GM12878 (cell line): ENCODE results near the gene PARP6. TPM values are rescaled to one million over a fixed set of nuclear protein-coding genes. Genes with fewer than 3 reads are reported as not detected.

Experiments
- ATAC-seq: fragments of 200-7000 bp; cut with Tn5 transposase; 3 replicates; pipeline ENCODE4 v1.9.1; 2020; ENCODE audit warnings: mild to moderate bottlenecking, moderate library complexity
- BruUV-seq: library from RNA; stranded (reverse); fragments of 400-500 nt; replicated peaks from 2 replicates; lab custom pipeline; 2021; lab: Mats Ljungman, UMichigan
- CTCF ChIA-PET: fragments of 300-600 bp; sonication (Branson Sonifier 250); formaldehyde crosslinking; extraction: SDS; loops from one replicate; lab custom pipeline; 2021; ENCODE audit warnings: inconsistent platforms; lab: Yijun Ruan, JAX
- POLR2A ChIA-PET: fragments of 350-600 bp; formaldehyde crosslinking; extraction: SDS; loops from one replicate; lab custom pipeline; 2021; ENCODE audit warnings: inconsistent platforms; lab: Charles Lee
- RAD21 ChIA-PET: fragments of 300-600 bp; sonication (Branson Sonifier 250); formaldehyde crosslinking; loops from one replicate; lab custom pipeline; 2023; ENCODE audit warnings: antibody characterized with exemption; ENCODE audit not compliant: unreplicated experiment; lab: Charles Lee
- SMC1A ChIA-PET: fragments of 300-600 bp; sonication (Branson Sonifier 250); formaldehyde crosslinking; loops from one replicate; lab custom pipeline; 2023; ENCODE audit not compliant: unreplicated experiment, uncharacterized antibody; lab: Charles Lee
- DNase-seq: peaks from one replicate; pipeline ENCODE4 v3.0.0-alpha.2; 2011; ENCODE audit warnings: low read depth, low spot score
- FAIRE-seq: peaks from 3 replicates; lab custom pipeline; 2011; peaks lifted over from hg19 to GRCh38; lab: Jason Lieb, UNC
- H2AFZ ChIP-seq: 2 replicates; pipeline ENCODE4 v1.6.0; 2011; ENCODE audit warnings: low read depth, low read length, control low read depth; ENCODE audit not compliant: control insufficient read depth
- H3K27ac ChIP-seq: 2 replicates; pipeline ENCODE4 v1.5.1; 2011; ENCODE audit warnings: control low read depth; ENCODE audit not compliant: control insufficient read depth, insufficient read depth
- H3K27me3 ChIP-seq, 2 experiments: replicated peaks in 1 of 2; 2 replicates each; pipeline versions ENCODE4 v1.6.0 to v1.6.1; 2011; ENCODE audit warnings: low read length in 1 of 2; ENCODE audit not compliant: control insufficient read depth in 2 of 2, insufficient read depth in 2 of 2
- H3K36me3 ChIP-seq, 2 experiments: 2 replicates each; pipeline ENCODE4 v1.5.1; 2011; ENCODE audit warnings: low read length in 1 of 2; ENCODE audit not compliant: control insufficient read depth in 2 of 2, insufficient read depth in 2 of 2
- H3K4me1 ChIP-seq: 2 replicates; pipeline ENCODE4 v1.6.1; 2011; ENCODE audit warnings: mild to moderate bottlenecking, low read length, moderate library complexity, mixed read lengths; ENCODE audit not compliant: control insufficient read depth, insufficient read depth
- H3K4me2 ChIP-seq: 2 replicates; pipeline ENCODE4 v1.6.0; 2011; ENCODE audit warnings: control low read depth; ENCODE audit not compliant: control insufficient read depth, insufficient read depth
- H3K4me3 ChIP-seq: fragments of 200-600 bp; sonication (generic); 2 replicates; pipeline ENCODE4 v1.5.1; 2016
- H3K79me2 ChIP-seq: 2 replicates; pipeline ENCODE4 v1.6.0; 2011; ENCODE audit warnings: low read length; ENCODE audit not compliant: control insufficient read depth, insufficient read depth
- H3K9ac ChIP-seq: 2 replicates; pipeline ENCODE4 v1.8.0; 2011; ENCODE audit warnings: low read length, control low read depth, mixed read lengths; ENCODE audit not compliant: control insufficient read depth, insufficient read depth
- H3K9me3 ChIP-seq: replicated peaks from 3 replicates; pipeline ENCODE4 v1.5.1; 2011; ENCODE audit warnings: mild to moderate bottlenecking, low read length; ENCODE audit not compliant: control insufficient read depth, insufficient read depth
- H4K20me1 ChIP-seq: 2 replicates; pipeline ENCODE4 v1.6.0; 2011; ENCODE audit not compliant: control insufficient read depth, insufficient read depth
- ATF7 ChIP-seq: fragments of 450-650 bp; IDR thresholded peaks from 2 replicates; pipeline ENCODE4 v1.6.1; 2016; ENCODE audit warnings: low read depth, mild to moderate bottlenecking
- BHLHE40 ChIP-seq, 2 experiments: fragments of 450-650 bp in 1 of 2; IDR thresholded peaks; 2 replicates each; pipeline ENCODE4 v1.6.1; 2011 to 2017; ENCODE audit warnings: low read depth in 2 of 2, borderline replicate concordance in 1 of 2, improper control_type of control experiment in 1 of 2, low read length in 1 of 2, mild to moderate bottlenecking in 1 of 2
- CBX3 ChIP-seq: fragments of 200-600 bp; sonication (generic); IDR thresholded peaks from 2 replicates; pipeline ENCODE4 v1.6.1; 2016; ENCODE audit warnings: low read depth, borderline replicate concordance
- CHD1 ChIP-seq: IDR thresholded peaks from 2 replicates; pipeline ENCODE4 v1.6.1; 2012; ENCODE audit warnings: low read depth, low read length, improper control_type of control experiment
- DPF2 ChIP-seq: fragments of 450-650 bp; IDR thresholded peaks from 2 replicates; pipeline ENCODE4 v1.6.1; 2017; ENCODE audit warnings: mild to moderate bottlenecking
- FOXK2 ChIP-seq: fragments of 450-650 bp; IDR thresholded peaks from 2 replicates; pipeline ENCODE4 v1.6.1; 2017; ENCODE audit warnings: mild to moderate bottlenecking, moderate library complexity
- FOXM1 ChIP-seq: IDR thresholded peaks from 2 replicates; pipeline ENCODE4 v1.6.1; 2012; ENCODE audit warnings: low read depth, mild to moderate bottlenecking, inconsistent platforms, low read length, moderate library complexity
- MEF2A ChIP-seq: IDR thresholded peaks from 2 replicates; pipeline ENCODE4 v1.6.1; 2011; ENCODE audit warnings: low read depth, mild to moderate bottlenecking, low read length, moderate library complexity; ENCODE audit not compliant: insufficient read depth
- PML ChIP-seq: IDR thresholded peaks from 2 replicates; pipeline ENCODE4 v1.6.1; 2012; ENCODE audit warnings: low read length, inconsistent platforms
- SIN3A ChIP-seq: IDR thresholded peaks from 2 replicates; pipeline ENCODE4 v1.6.1; 2012; ENCODE audit warnings: low read depth, low read length, improper control_type of control experiment
- SPI1 ChIP-seq: IDR thresholded peaks from 2 replicates; pipeline ENCODE4 v1.6.1; 2011; ENCODE audit warnings: low read depth, mild to moderate bottlenecking, low read length, moderate library complexity, borderline replicate concordance; ENCODE audit not compliant: insufficient read depth
- ZNF207 ChIP-seq: fragments of 450-650 bp; IDR thresholded peaks from 2 replicates; pipeline ENCODE4 v1.6.1; 2014; ENCODE audit warnings: antibody characterized with exemption, mild to moderate bottlenecking, borderline replicate concordance
- ZNF24 ChIP-seq: fragments of 450-650 bp; IDR thresholded peaks from 2 replicates; pipeline ENCODE4 v1.6.1; 2017; ENCODE audit warnings: antibody characterized with exemption, mild to moderate bottlenecking
- ZNF592 ChIP-seq: fragments of 450-650 bp; IDR thresholded peaks from 2 replicates; pipeline ENCODE4 v1.6.1; 2017; ENCODE audit warnings: mild to moderate bottlenecking, moderate library complexity
- ZZZ3 ChIP-seq: IDR thresholded peaks from 2 replicates; pipeline ENCODE4 v1.6.1; 2011; ENCODE audit warnings: low read depth; ENCODE audit not compliant: control insufficient read depth, insufficient read length
- WGBS: methylation state at CpG from one replicate; pipeline ENCODE4 v1.1.6; 2016; ENCODE audit warnings: low lambda C conversion rate; ENCODE audit not compliant: insufficient replicate concordance, insufficient coverage; ENCODE audit errors: missing lambda C conversion rate; 5-methylcytosine and 5-hydroxymethylcytosine counted together
- in situ Hi-C: fragments of 300-500 bp; cut with MboI; formaldehyde crosslinking; loops from 9 replicates; pipeline ENCODE4 v1.14.3; 2018; ENCODE audit warnings: mixed read lengths
- intact Hi-C: fragments of 100-400 bp; cut with micrococcal nuclease; formaldehyde crosslinking; loops from one replicate; pipeline ENCODE4 v1.14.2; 2022; ENCODE audit not compliant: unreplicated experiment
- polyA plus RNA-seq, 11 experiments: library from polyadenylated mRNA; depleted of rRNA in 4 of 11; unstranded in 6 of 11; stranded (reverse) in 5 of 11; fragments of >200 nt; fragmentation: Nextera tagmentation in 4 of 11; fragmentation: Illumina TruSeq in 1 of 11; extraction: Ambion mirVana in 4 of 11; extraction: Trizol in 1 of 11; gene quantifications; 1 replicate in 1 of 11; 2 replicates in 10 of 11; pipeline versions ENCODE4 v1.2.1 to v1.2.3, GENCODE V29; 2011 to 2016; ENCODE audit warnings: inconsistent platforms in 2 of 11, missing spikeins in 2 of 11, low read depth in 1 of 11
- total RNA-seq, 4 experiments: library from RNA; depleted of rRNA in 3 of 4; stranded (reverse); fragments of >200 nt in 3 of 4; fragmentation: Illumina TruSeq in 1 of 4; extraction: Trizol in 1 of 4; gene quantifications; 2 replicates each; pipeline versions ENCODE4 v1.2.1 to v1.2.3, GENCODE V29; 2013 to 2021
- TF ChIP-seq, protein P1 (sequence below): fragments of 450-650 bp; IDR thresholded peaks from 2 replicates; pipeline ENCODE4 v1.6.1; 2018; ENCODE audit warnings: borderline replicate concordance, mild to moderate bottlenecking; ENCODE audit not compliant: partially characterized antibody
- TF ChIP-seq, protein P2 (sequence below): IDR thresholded peaks from 2 replicates; pipeline ENCODE4 v1.6.1; 2011; ENCODE audit warnings: low read depth, low read length, improper control_type of control experiment, borderline replicate concordance

Gene PARP6
- total and polyA plus RNA-seq, 10 of the 15 experiments (the other 5 are each of a cell fraction or from before 2014, with no cell fraction given) = 14.3 to 73.5 (median 26.9) TPM

DNA sequence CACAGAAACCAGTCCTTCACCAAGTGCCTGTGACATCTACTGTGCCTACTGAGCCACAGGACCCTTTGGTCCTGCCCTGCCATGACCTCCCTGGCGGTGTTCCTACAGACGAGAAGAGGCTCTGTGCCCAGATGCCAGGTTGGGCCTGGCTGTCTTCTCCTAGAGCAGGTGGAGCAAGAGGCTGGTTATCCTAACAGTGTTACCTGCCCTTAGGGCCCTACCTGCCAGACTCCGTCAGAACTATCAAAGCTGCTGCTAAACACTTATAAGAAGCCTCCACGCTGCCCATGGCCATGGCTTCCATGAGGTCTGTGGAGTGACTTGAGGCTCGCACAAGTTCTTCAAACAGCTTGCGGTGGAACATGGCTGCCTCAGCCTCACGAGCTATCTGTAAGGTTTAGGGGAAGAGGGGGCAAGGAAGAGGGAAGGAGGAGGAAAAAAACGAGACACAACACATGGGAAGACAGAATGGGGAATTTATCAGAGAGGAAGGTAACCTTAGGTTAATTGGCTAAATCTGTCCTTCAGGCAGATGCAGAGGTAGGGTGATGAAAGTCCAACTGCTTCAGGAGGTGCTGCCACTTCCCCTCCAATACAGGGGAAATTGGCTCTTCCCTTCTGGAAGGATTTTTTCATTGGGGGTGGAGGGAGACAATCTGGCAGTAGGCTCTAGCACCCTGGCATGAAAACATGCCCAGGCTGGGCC lies 69.4 kb downstream of the PARP6 start:
- no TSS peak for BruUV-seq
- Histone ChIP-seq H3K79me2 (no peaks in the 10 kb centered on the region), H3K9ac (no peak overlapping the region), H3K9me3 (no peaks in the 10 kb centered on the region), H3K36me3 (peaks cover 79 to 81% of the 10 kb centered on the region in 2 experiments), H2AFZ (no peak overlapping the region), H3K27me3 (no peaks in the 10 kb centered on the region), H3K4me1 (no peaks in the 10 kb centered on the region), H3K4me3 (no peak overlapping the region), H3K4me2 (no peak overlapping the region), H4K20me1 (peaks cover 22% of the 10 kb centered on the region), H3K27ac (no peak overlapping the region)
- DNase-seq = no peak
- POLR2A ChIA-PET = no interaction called here
- ATAC-seq = no peak
- SMC1A ChIA-PET = interaction anchor here (1.1 to 3.7 kb wide), 2 partner anchors 24 to 36 kb away, joined by 3 to 16 read pairs; no protein-coding TSS in a partner anchor
- CTCF ChIA-PET = no interaction called here
- 73% methylated on average over 8 of the region's 8 CpGs for WGBS
- no peak for FAIRE-seq
- in situ Hi-C loops = no loop called here
- RAD21 ChIA-PET = interaction anchor here (1.0 kb wide), 1 partner anchor 24 kb away, joined by 4 read pairs; no protein-coding TSS in a partner anchor
- intact Hi-C loops = no loop called here
- TF ChIP-seq ZNF24 = no peak
- TF ChIP-seq ATF7 = no peak
- no peak for TF ChIP-seq PML
- TF ChIP-seq FOXK2 = no peak
- TF ChIP-seq BHLHE40 (IDR thresholded peaks at IDR 0.05; ENCODE audit: borderline replicate concordance in 1 of 2, low read depth in 2 of 2, low read length in 1 of 2) = no peak
- no peak for TF ChIP-seq CHD1
- TF ChIP-seq, protein P1, sequence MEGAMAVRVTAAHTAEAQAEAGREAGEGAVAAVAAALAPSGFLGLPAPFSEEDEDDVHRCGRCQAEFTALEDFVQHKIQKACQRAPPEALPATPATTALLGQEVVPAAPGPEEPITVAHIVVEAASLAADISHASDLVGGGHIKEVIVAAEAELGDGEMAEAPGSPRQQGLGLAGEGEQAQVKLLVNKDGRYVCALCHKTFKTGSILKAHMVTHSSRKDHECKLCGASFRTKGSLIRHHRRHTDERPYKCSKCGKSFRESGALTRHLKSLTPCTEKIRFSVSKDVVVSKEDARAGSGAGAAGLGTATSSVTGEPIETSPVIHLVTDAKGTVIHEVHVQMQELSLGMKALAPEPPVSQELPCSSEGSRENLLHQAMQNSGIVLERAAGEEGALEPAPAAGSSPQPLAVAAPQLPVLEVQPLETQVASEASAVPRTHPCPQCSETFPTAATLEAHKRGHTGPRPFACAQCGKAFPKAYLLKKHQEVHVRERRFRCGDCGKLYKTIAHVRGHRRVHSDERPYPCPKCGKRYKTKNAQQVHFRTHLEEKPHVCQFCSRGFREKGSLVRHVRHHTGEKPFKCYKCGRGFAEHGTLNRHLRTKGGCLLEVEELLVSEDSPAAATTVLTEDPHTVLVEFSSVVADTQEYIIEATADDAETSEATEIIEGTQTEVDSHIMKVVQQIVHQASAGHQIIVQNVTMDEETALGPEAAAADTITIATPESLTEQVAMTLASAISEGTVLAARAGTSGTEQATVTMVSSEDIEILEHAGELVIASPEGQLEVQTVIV = no peak
- TF ChIP-seq DPF2 = no peak
- no peak for TF ChIP-seq ZNF592
- TF ChIP-seq ZZZ3 = no peak
- TF ChIP-seq, protein P2, sequence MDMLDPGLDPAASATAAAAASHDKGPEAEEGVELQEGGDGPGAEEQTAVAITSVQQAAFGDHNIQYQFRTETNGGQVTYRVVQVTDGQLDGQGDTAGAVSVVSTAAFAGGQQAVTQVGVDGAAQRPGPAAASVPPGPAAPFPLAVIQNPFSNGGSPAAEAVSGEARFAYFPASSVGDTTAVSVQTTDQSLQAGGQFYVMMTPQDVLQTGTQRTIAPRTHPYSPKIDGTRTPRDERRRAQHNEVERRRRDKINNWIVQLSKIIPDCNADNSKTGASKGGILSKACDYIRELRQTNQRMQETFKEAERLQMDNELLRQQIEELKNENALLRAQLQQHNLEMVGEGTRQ = no peak
- TF ChIP-seq ZNF207 = no peak
- TF ChIP-seq SIN3A = no peak
- no peak for TF ChIP-seq FOXM1
- TF ChIP-seq CBX3 = no peak
- TF ChIP-seq SPI1 = no peak
- TF ChIP-seq MEF2A = no peak
